Measurements from ENCODE around the gene CNTN1.

DNA sequence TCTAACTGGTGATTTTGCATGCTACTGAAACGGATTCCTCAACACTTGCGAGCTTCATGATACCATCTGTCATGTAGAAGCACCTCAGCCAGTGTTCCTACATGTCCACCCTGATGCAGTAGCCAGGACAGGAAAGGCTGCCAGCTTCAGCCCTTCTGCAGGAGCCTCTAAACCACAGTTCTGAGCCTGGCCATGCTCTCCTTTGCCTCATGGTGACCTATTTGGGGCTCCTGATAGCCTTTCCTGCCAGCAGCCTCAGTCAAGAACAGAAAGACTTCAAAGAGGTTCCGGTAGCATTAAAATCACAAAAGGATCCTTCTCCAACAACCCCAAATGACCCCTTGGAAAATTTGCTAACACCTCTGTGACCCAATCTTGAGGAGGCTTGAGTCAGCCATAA lies 96.0 kb downstream of the CNTN1 start:
- no peak for TF ChIP-seq SP2 (IDR thresholded peaks at IDR 0.05; ENCODE audit: low read length)
- TF ChIP-seq TBP (IDR thresholded peaks at IDR 0.05; ENCODE audit: low read depth, low read length), result no peak
- no peak for TF ChIP-seq PHF8 (conservative IDR thresholded peaks at IDR 0.05; ENCODE audit: low read depth, low read length)
- TF ChIP-seq CHD1 (IDR thresholded peaks at IDR 0.05; ENCODE audit: low read depth, low read length), result no peak

Measured in H1 (cell line).